GM12878 (cell line): ENCODE results near the gene SPSB3. TPM values are rescaled to one million over a fixed set of nuclear protein-coding genes. Genes with fewer than 3 reads are reported as not detected.

ENCODE experiments used
- ATAC-seq: fragments of 200-7000 bp; cut with Tn5 transposase; 3 replicates; pipeline ENCODE4 v1.9.1; 2020; ENCODE audit warnings: mild to moderate bottlenecking, moderate library complexity
- BruUV-seq: library from RNA; stranded (reverse); fragments of 400-500 nt; replicated peaks from 2 replicates; lab custom pipeline; 2021; lab: Mats Ljungman, UMichigan
- CTCF ChIA-PET: fragments of 300-600 bp; sonication (Branson Sonifier 250); formaldehyde crosslinking; extraction: SDS; loops from one replicate; lab custom pipeline; 2021; ENCODE audit warnings: inconsistent platforms; lab: Yijun Ruan, JAX
- POLR2A ChIA-PET: fragments of 350-600 bp; formaldehyde crosslinking; extraction: SDS; loops from one replicate; lab custom pipeline; 2021; ENCODE audit warnings: inconsistent platforms; lab: Charles Lee
- RAD21 ChIA-PET: fragments of 300-600 bp; sonication (Branson Sonifier 250); formaldehyde crosslinking; loops from one replicate; lab custom pipeline; 2023; ENCODE audit warnings: antibody characterized with exemption; ENCODE audit not compliant: unreplicated experiment; lab: Charles Lee
- SMC1A ChIA-PET: fragments of 300-600 bp; sonication (Branson Sonifier 250); formaldehyde crosslinking; loops from one replicate; lab custom pipeline; 2023; ENCODE audit not compliant: unreplicated experiment, uncharacterized antibody; lab: Charles Lee
- DNase-seq: peaks from one replicate; pipeline ENCODE4 v3.0.0-alpha.2; 2011; ENCODE audit warnings: low read depth, low spot score
- FAIRE-seq: peaks from 3 replicates; lab custom pipeline; 2011; peaks lifted over from hg19 to GRCh38; lab: Jason Lieb, UNC
- H2AFZ ChIP-seq: 2 replicates; pipeline ENCODE4 v1.6.0; 2011; ENCODE audit warnings: low read depth, low read length, control low read depth; ENCODE audit not compliant: control insufficient read depth
- H3K27ac ChIP-seq: 2 replicates; pipeline ENCODE4 v1.5.1; 2011; ENCODE audit warnings: control low read depth; ENCODE audit not compliant: control insufficient read depth, insufficient read depth
- H3K27me3 ChIP-seq, 2 experiments: replicated peaks in 1 of 2; 2 replicates each; pipeline versions ENCODE4 v1.6.0 to v1.6.1; 2011; ENCODE audit warnings: low read length in 1 of 2; ENCODE audit not compliant: control insufficient read depth in 2 of 2, insufficient read depth in 2 of 2
- H3K36me3 ChIP-seq, 2 experiments: 2 replicates each; pipeline ENCODE4 v1.5.1; 2011; ENCODE audit warnings: low read length in 1 of 2; ENCODE audit not compliant: control insufficient read depth in 2 of 2, insufficient read depth in 2 of 2
- H3K4me1 ChIP-seq: 2 replicates; pipeline ENCODE4 v1.6.1; 2011; ENCODE audit warnings: mild to moderate bottlenecking, low read length, moderate library complexity, mixed read lengths; ENCODE audit not compliant: control insufficient read depth, insufficient read depth
- H3K4me2 ChIP-seq: 2 replicates; pipeline ENCODE4 v1.6.0; 2011; ENCODE audit warnings: control low read depth; ENCODE audit not compliant: control insufficient read depth, insufficient read depth
- H3K4me3 ChIP-seq: fragments of 200-600 bp; sonication (generic); 2 replicates; pipeline ENCODE4 v1.5.1; 2016
- H3K79me2 ChIP-seq: 2 replicates; pipeline ENCODE4 v1.6.0; 2011; ENCODE audit warnings: low read length; ENCODE audit not compliant: control insufficient read depth, insufficient read depth
- H3K9ac ChIP-seq: 2 replicates; pipeline ENCODE4 v1.8.0; 2011; ENCODE audit warnings: low read length, control low read depth, mixed read lengths; ENCODE audit not compliant: control insufficient read depth, insufficient read depth
- H3K9me3 ChIP-seq: replicated peaks from 3 replicates; pipeline ENCODE4 v1.5.1; 2011; ENCODE audit warnings: mild to moderate bottlenecking, low read length; ENCODE audit not compliant: control insufficient read depth, insufficient read depth
- H4K20me1 ChIP-seq: 2 replicates; pipeline ENCODE4 v1.6.0; 2011; ENCODE audit not compliant: control insufficient read depth, insufficient read depth
- ASH2L ChIP-seq: fragments of 300-600, 200-600 bp; sonication (generic); IDR thresholded peaks from 2 replicates; pipeline ENCODE4 v1.6.1; 2017; ENCODE audit warnings: low read depth, mild to moderate bottlenecking, borderline replicate concordance
- ATF3 ChIP-seq: IDR thresholded peaks from 2 replicates; pipeline ENCODE4 v1.6.1; 2011; ENCODE audit warnings: low read depth, mild to moderate bottlenecking, low read length, moderate library complexity, borderline replicate concordance; ENCODE audit errors: extremely low read depth
- BCL11A ChIP-seq: IDR thresholded peaks from 2 replicates; pipeline ENCODE4 v1.6.1; 2011; ENCODE audit warnings: low read depth, low read length
- BMI1 ChIP-seq: fragments of 450-650 bp; IDR thresholded peaks from 2 replicates; pipeline ENCODE4 v1.6.1; 2016; ENCODE audit warnings: mild to moderate bottlenecking, moderate library complexity, borderline replicate concordance
- EED ChIP-seq: sonication (generic); IDR thresholded peaks from 2 replicates; pipeline ENCODE4 v1.6.1; 2016; ENCODE audit warnings: antibody characterized with exemption, low read depth
- GABPA ChIP-seq: IDR thresholded peaks from 2 replicates; pipeline ENCODE4 v1.6.1; 2014; ENCODE audit warnings: antibody characterized with exemption, low read depth, mild to moderate bottlenecking, inconsistent platforms
- GATAD2B ChIP-seq: fragments of 450-650 bp; conservative IDR thresholded peaks from 2 replicates; pipeline ENCODE4 v1.6.1; 2017; ENCODE audit warnings: low read depth, mild to moderate bottlenecking, moderate library complexity
- HDAC2 ChIP-seq: fragments of 200-600 bp; sonication (generic); IDR thresholded peaks from 2 replicates; pipeline ENCODE4 v1.6.1; 2017
- HDAC6 ChIP-seq: fragments of 200-600 bp; sonication (generic); IDR thresholded peaks from one replicate; pipeline ENCODE4 v1.8.0; 2017; ENCODE audit warnings: antibody characterized with exemption; ENCODE audit not compliant: unreplicated experiment
- MEF2B ChIP-seq: fragments of 450-650 bp; IDR thresholded peaks from 2 replicates; pipeline ENCODE4 v1.6.1; 2018; ENCODE audit warnings: mild to moderate bottlenecking, moderate library complexity; ENCODE audit not compliant: partially characterized antibody, poor library complexity, severe bottlenecking
- POLR2A ChIP-seq: IDR thresholded peaks from 2 replicates; pipeline ENCODE4 v1.6.1; 2011; ENCODE audit warnings: low read depth, mild to moderate bottlenecking, low read length
- POU2F2 ChIP-seq: IDR thresholded peaks from 3 replicates; pipeline ENCODE4 v1.6.1; 2011; ENCODE audit warnings: low read depth, mild to moderate bottlenecking, low read length, borderline replicate concordance
- RCOR1 ChIP-seq: conservative IDR thresholded peaks from 2 replicates; pipeline ENCODE4 v1.6.1; 2012; ENCODE audit warnings: low read depth, low read length, improper control_type of control experiment
- SREBF1 ChIP-seq: IDR thresholded peaks from 2 replicates; pipeline ENCODE4 v1.6.1; 2012; ENCODE audit warnings: mild to moderate bottlenecking, low read length
- SRF ChIP-seq, 2 experiments: IDR thresholded peaks; 2 replicates each; pipeline ENCODE4 v1.6.1; 2011; ENCODE audit warnings: low read depth in 2 of 2, low read length in 2 of 2, mild to moderate bottlenecking in 1 of 2, moderate library complexity in 1 of 2
- ZNF592 ChIP-seq: fragments of 450-650 bp; IDR thresholded peaks from 2 replicates; pipeline ENCODE4 v1.6.1; 2017; ENCODE audit warnings: mild to moderate bottlenecking, moderate library complexity
- WGBS: methylation state at CpG from one replicate; pipeline ENCODE4 v1.1.6; 2016; ENCODE audit warnings: low lambda C conversion rate; ENCODE audit not compliant: insufficient replicate concordance, insufficient coverage; ENCODE audit errors: missing lambda C conversion rate; 5-methylcytosine and 5-hydroxymethylcytosine counted together
- in situ Hi-C: fragments of 300-500 bp; cut with MboI; formaldehyde crosslinking; loops from 9 replicates; pipeline ENCODE4 v1.14.3; 2018; ENCODE audit warnings: mixed read lengths
- intact Hi-C: fragments of 100-400 bp; cut with micrococcal nuclease; formaldehyde crosslinking; loops from one replicate; pipeline ENCODE4 v1.14.2; 2022; ENCODE audit not compliant: unreplicated experiment
- polyA plus RNA-seq, 11 experiments: library from polyadenylated mRNA; depleted of rRNA in 4 of 11; unstranded in 6 of 11; stranded (reverse) in 5 of 11; fragments of >200 nt; fragmentation: Nextera tagmentation in 4 of 11; fragmentation: Illumina TruSeq in 1 of 11; extraction: Ambion mirVana in 4 of 11; extraction: Trizol in 1 of 11; gene quantifications; 1 replicate in 1 of 11; 2 replicates in 10 of 11; pipeline versions ENCODE4 v1.2.1 to v1.2.3, GENCODE V29; 2011 to 2016; ENCODE audit warnings: inconsistent platforms in 2 of 11, missing spikeins in 2 of 11, low read depth in 1 of 11
- total RNA-seq, 4 experiments: library from RNA; depleted of rRNA in 3 of 4; stranded (reverse); fragments of >200 nt in 3 of 4; fragmentation: Illumina TruSeq in 1 of 4; extraction: Trizol in 1 of 4; gene quantifications; 2 replicates each; pipeline versions ENCODE4 v1.2.1 to v1.2.3, GENCODE V29; 2013 to 2021

SPSB3 gene
- total and polyA plus RNA-seq, 10 of the 15 experiments (the other 5 are each of a cell fraction or from before 2014, with no cell fraction given) = 0.31 to 26.9 (median 14.0) TPM

- no peak for ATAC-seq
- no peak overlapping the region for H3K4me3 ChIP-seq
- BruUV-seq = no TSS peak
- H3K9me3 ChIP-seq = no peaks in the 10 kb centered on the region; the same call in 2 of the 3 replicates
- DNase-seq = no peak
- TF ChIP-seq SRF (IDR thresholded peaks at IDR 0.05; ENCODE audit: low read depth in 2 of 2, low read length in 2 of 2) (no peak), HDAC6 (no peak), GABPA (no peak), POLR2A (no peak), BMI1 (no peak), POU2F2 (no peak), BCL11A (no peak), MEF2B (no peak), SREBF1 (no peak), GATAD2B (no peak), ZNF592 (no peak), EED (no peak), ASH2L (no peak), ATF3 (no peak), RCOR1 (no peak), HDAC2 (no peak)
- H2AFZ ChIP-seq = no peak overlapping the region
- H3K27me3 ChIP-seq = no peaks in the 10 kb centered on the region
- H3K9ac ChIP-seq = no peak overlapping the region
- no peak for FAIRE-seq
- no peak overlapping the region for H3K4me2 ChIP-seq
- in situ Hi-C loops (no loop called here), intact Hi-C loops (no loop called here)
- H3K79me2 ChIP-seq = no peaks in the 10 kb centered on the region
- POLR2A ChIA-PET = no interaction called here
- H3K4me1 ChIP-seq = no peaks in the 10 kb centered on the region
- no peak overlapping the region for H3K27ac ChIP-seq
- no peaks in the 10 kb centered on the region for H4K20me1 ChIP-seq
- 87% methylated on average over 15 of the region's 16 CpGs for WGBS
- CTCF ChIA-PET = interaction anchor here (0.7 kb wide), 1 partner anchor 119 kb away, joined by 3 read pairs; no protein-coding TSS in a partner anchor
- H3K36me3 ChIP-seq = peaks cover 0 to 1% of the 10 kb centered on the region in 2 experiments; a peak in 3 of 4 replicates
- RAD21 ChIA-PET = no interaction called here
- SMC1A ChIA-PET = no interaction called here
These were observed 28.2 kb upstream of the SPSB3 start for GRCh38 chr16:1810536-1810935.
